ENCODE results near the gene UBE2E1.
"Not testable (repeated sequence)": the region's sequence is repeated elsewhere in the genome, so short reads cannot be mapped to it uniquely, and the experiment has no call there.

UBE2E1 gene

GRCh38 chr3:23859012-23859743 is 53.4 kb downstream of the UBE2E1 start:
- FAIRE-seq = no peak

GRCh38 chr3:23859839-23860382 is 54.2 kb downstream of the UBE2E1 start:
- no peak for FAIRE-seq

- FAIRE-seq = no peak
Observed at GRCh38 chr3:23861689-23862088, 55.9 kb downstream of the UBE2E1 start.

GRCh38 chr3:23863060-23863459 is 57.3 kb downstream of the UBE2E1 start:
- FAIRE-seq = no peak

- FAIRE-seq = no peak
Observed at GRCh38 chr3:23864931-23865330, 59.2 kb downstream of the UBE2E1 start.

GRCh38 chr3:23865595-23866396 is 60.0 kb downstream of the UBE2E1 start:
- FAIRE-seq = no peak

- no peak for FAIRE-seq
Observed at GRCh38 chr3:23867400-23867799, 61.6 kb downstream of the UBE2E1 start.

- FAIRE-seq = no peak
Observed at GRCh38 chr3:23867838-23868237, 62.1 kb downstream of the UBE2E1 start.

- no peak for FAIRE-seq
Observed at GRCh38 chr3:23869977-23870662, 64.4 kb downstream of the UBE2E1 start.

GRCh38 chr3:23870663-23871043 is 64.9 kb downstream of the UBE2E1 start:
- not testable (repeated sequence) for FAIRE-seq

- FAIRE-seq = not testable (repeated sequence)
Observed at GRCh38 chr3:23871361-23871760, 65.6 kb downstream of the UBE2E1 start.

- no peak for FAIRE-seq
Observed at GRCh38 chr3:23872330-23872729, 66.6 kb downstream of the UBE2E1 start.

GRCh38 chr3:23873941-23874340 is 68.2 kb downstream of the UBE2E1 start:
- FAIRE-seq = no peak

- FAIRE-seq = no peak
Observed at GRCh38 chr3:23874359-23875112, 68.8 kb downstream of the UBE2E1 start.

- no peak for FAIRE-seq
Observed at GRCh38 chr3:23875113-23875725, 69.5 kb downstream of the UBE2E1 start.

- no peak for FAIRE-seq
Observed at GRCh38 chr3:23876923-23877322, 71.2 kb downstream of the UBE2E1 start.

- no peak for FAIRE-seq
Observed at GRCh38 chr3:23877329-23877980, 71.7 kb downstream of the UBE2E1 start.

- FAIRE-seq = no peak
Observed at GRCh38 chr3:23879485-23879884, 73.7 kb downstream of the UBE2E1 start.

GRCh38 chr3:23880703-23881339 is 75.1 kb downstream of the UBE2E1 start:
- FAIRE-seq = no peak

GRCh38 chr3:23881993-23882392 is 76.2 kb downstream of the UBE2E1 start:
- FAIRE-seq = not testable (repeated sequence)

- FAIRE-seq = no peak
Observed at GRCh38 chr3:23882487-23882918, 76.7 kb downstream of the UBE2E1 start.

Measured in islet of Langerhans (tissue), 1 donor.